Measurements from ENCODE around the gene SLC39A8. TPM values are rescaled to one million over a fixed set of nuclear protein-coding genes. Genes with fewer than 3 reads are reported as not detected.

SLC39A8 gene
- total and polyA plus RNA-seq, 9 of the 15 experiments (the other 6 are each of a cell fraction or from before 2014, with no cell fraction given) = 8.2 to 30.3 (median 25.0) TPM

DNA sequence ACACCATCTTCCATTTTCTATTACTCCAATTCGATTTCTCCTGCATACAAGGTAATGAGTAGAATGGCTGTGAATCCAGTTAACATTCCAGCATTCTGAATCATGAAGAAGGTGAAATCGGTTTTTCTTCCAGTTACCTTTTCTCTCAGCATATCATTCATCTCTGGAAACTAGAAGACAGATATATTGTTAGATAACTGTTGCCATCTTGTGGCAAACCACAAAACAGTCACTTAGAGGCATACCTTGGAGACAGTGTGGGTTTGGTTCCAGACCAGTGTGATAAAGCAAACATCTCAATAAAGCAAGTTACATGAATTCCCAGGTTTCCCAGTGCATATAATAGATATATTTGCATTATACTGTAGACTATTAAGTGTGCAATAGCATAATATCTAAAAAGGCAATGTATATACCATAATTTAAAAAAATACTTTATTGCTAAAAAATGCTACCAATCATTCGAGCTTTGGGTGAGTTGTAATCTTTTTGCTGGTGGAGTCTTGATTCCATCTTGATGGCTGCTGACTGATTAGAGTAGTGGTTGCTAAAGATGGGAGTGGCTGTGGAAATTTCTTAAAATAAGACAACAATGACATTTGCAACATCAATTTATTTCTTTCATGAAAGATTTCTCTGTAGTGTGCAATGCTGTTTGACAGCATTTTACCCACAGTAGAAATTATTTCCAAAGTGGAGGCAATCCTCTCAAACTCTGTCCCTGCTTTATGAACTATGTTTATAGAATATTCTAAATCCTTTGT is 82.1 kb downstream of the SLC39A8 start:
- FAIRE-seq (peak; percentile 58), ATAC-seq (peak; percentile 75), DNase-seq (ENCODE audit: extremely low read depth in 1 of 4, low spot score in 3 of 4) (peak in 2 of 4 experiments; percentile 15 to 20)
- intact Hi-C loops (cut with micrococcal nuclease) = no loop called here
- Histone ChIP-seq H2AFZ (ENCODE audit: low read depth, low read length) (no peak overlapping the region), H3K4me3 (no peak overlapping the region), H3K27me3 (ENCODE audit: control insufficient read depth in 2 of 2, insufficient read depth in 2 of 2, low read length in 2 of 2) (no peaks in the 10 kb centered on the region), H3K36me3 (ENCODE audit: control insufficient read depth, insufficient read depth, low read length) (0 out of 3 replicates have a peak, but pooled peaks cover 3% of the 10 kb centered on the region), H4K20me1 (replicated peaks; ENCODE audit: control insufficient read depth, insufficient read depth, low read length) (no peaks in the 10 kb centered on the region), H3K4me1 (replicated peaks in 1 of 2; ENCODE audit: control insufficient read depth in 2 of 2, insufficient read depth in 2 of 2, low read length in 2 of 2) (no peaks in the 10 kb centered on the region), H3K79me2 (ENCODE audit: control insufficient read depth, insufficient read depth, low read length) (no peaks in the 10 kb centered on the region), H3K9ac (ENCODE audit: insufficient read depth in 1 of 2, low read depth in 2 of 2, low read length in 2 of 2) (no peak overlapping the region), H3K4me2 (ENCODE audit: insufficient read depth, low read length) (no peak overlapping the region), H3K27ac (ENCODE audit: extremely low read depth, low read depth, low read length) (no peak overlapping the region), H3K9me3 (replicated peaks; ENCODE audit: control insufficient read depth, insufficient read depth, low read depth, low read length) (no peaks in the 10 kb centered on the region), H3K9me1 (ENCODE audit: control insufficient read depth, insufficient read depth, low read length) (no peaks in the 10 kb centered on the region)
- in situ Hi-C loops (cut with MboI) = no loop called here
- TF ChIP-seq ZNF121 (CRISPR knock-in tag; conservative IDR thresholded peaks at IDR 0.05) (no peak), ATF7 (IDR thresholded peaks at IDR 0.05) (no peak), RAD21 (CRISPR knock-in tag; conservative IDR thresholded peaks at IDR 0.05 in 1 of 2, IDR thresholded peaks at IDR 0.05 in 1 of 2) (peak in 1 of 2 experiments; percentile 32; a peak in 3 of 4 replicates)
- TF ChIP-seq, protein P1, sequence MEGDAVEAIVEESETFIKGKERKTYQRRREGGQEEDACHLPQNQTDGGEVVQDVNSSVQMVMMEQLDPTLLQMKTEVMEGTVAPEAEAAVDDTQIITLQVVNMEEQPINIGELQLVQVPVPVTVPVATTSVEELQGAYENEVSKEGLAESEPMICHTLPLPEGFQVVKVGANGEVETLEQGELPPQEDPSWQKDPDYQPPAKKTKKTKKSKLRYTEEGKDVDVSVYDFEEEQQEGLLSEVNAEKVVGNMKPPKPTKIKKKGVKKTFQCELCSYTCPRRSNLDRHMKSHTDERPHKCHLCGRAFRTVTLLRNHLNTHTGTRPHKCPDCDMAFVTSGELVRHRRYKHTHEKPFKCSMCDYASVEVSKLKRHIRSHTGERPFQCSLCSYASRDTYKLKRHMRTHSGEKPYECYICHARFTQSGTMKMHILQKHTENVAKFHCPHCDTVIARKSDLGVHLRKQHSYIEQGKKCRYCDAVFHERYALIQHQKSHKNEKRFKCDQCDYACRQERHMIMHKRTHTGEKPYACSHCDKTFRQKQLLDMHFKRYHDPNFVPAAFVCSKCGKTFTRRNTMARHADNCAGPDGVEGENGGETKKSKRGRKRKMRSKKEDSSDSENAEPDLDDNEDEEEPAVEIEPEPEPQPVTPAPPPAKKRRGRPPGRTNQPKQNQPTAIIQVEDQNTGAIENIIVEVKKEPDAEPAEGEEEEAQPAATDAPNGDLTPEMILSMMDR (IDR thresholded peaks at IDR 0.05 in 2 of 3, conservative IDR thresholded peaks at IDR 0.05 in 1 of 3; ENCODE audit: insufficient read depth in 2 of 3, low read depth in 1 of 3, low read length in 3 of 3) = peak in 2 of 3 experiments; percentile 39 to 42; a peak in 2 of 6 replicates
- ChIA-PET POLR2A (no interaction called here), CTCF (ENCODE audit: low intra/inter-chr PET ratio) (interaction anchor here (0.6 kb wide), 1 partner anchor 201 kb away, joined by 3 read pairs; no protein-coding TSS in a partner anchor)
- WGBS (ENCODE audit: insufficient coverage, low coverage, missing lambda C conversion rate) = 36% methylated on average over 3 of the region's 3 CpGs
- no TSS peak for BruUV-seq (replicated peaks)
